BE2C (cell line): ENCODE measurements around the gene PADI1.

Experiments used
- DNase-seq: peaks from one replicate; pipeline ENCODE4 v3.0.0-alpha.2; 2020
- H3K27me3 ChIP-seq: fragments of 250-450 bp; sonication (Bioruptor Pico); 2 replicates; pipeline ENCODE4 v1.5.1; 2020; ENCODE audit warnings: mild to moderate bottlenecking
- H3K36me3 ChIP-seq: fragments of 250-450 bp; sonication (Bioruptor Pico); 2 replicates; pipeline ENCODE4 v1.5.1; 2020; ENCODE audit warnings: mild to moderate bottlenecking
- H3K4me1 ChIP-seq: fragments of 250-450 bp; sonication (Bioruptor Pico); 2 replicates; pipeline ENCODE4 v1.5.1; 2020
- H3K4me3 ChIP-seq: 2 replicates; pipeline ENCODE4 v1.5.1; 2011; ENCODE audit warnings: low read depth, low read length
- H3K9me3 ChIP-seq: fragments of 250-450 bp; sonication (Bioruptor Pico); 2 replicates; pipeline ENCODE4 v1.5.1; 2020
- TF ChIP-seq, protein P1 (sequence below): IDR thresholded peaks from 2 replicates; pipeline ENCODE4 v1.5.1; 2012; ENCODE audit warnings: mild to moderate bottlenecking, low read depth, low read length

The PADI1 gene

DNA sequence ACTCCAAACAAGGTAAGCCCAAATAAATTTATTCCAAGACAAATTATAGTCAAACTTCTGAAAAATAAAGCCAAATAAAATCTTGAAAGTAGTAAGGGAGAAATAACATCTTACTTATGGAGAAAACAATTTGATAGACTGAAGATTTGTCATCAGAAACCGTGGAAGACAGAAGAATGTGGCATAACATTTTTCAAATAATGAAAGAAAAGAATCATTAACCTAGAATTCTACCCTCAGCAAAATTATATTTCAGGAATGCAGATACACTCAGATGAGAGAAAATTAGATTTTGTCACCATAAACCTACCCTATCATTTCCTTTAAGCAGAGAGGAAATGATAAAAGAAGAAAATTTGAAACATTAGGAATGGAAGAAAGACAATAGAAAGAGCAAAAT lies 27.3 kb upstream of the PADI1 start:
- TF ChIP-seq, protein P1, sequence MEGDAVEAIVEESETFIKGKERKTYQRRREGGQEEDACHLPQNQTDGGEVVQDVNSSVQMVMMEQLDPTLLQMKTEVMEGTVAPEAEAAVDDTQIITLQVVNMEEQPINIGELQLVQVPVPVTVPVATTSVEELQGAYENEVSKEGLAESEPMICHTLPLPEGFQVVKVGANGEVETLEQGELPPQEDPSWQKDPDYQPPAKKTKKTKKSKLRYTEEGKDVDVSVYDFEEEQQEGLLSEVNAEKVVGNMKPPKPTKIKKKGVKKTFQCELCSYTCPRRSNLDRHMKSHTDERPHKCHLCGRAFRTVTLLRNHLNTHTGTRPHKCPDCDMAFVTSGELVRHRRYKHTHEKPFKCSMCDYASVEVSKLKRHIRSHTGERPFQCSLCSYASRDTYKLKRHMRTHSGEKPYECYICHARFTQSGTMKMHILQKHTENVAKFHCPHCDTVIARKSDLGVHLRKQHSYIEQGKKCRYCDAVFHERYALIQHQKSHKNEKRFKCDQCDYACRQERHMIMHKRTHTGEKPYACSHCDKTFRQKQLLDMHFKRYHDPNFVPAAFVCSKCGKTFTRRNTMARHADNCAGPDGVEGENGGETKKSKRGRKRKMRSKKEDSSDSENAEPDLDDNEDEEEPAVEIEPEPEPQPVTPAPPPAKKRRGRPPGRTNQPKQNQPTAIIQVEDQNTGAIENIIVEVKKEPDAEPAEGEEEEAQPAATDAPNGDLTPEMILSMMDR = no peak
- DNase-seq = no peak
- Histone ChIP-seq H3K27me3 (no peaks in the 10 kb centered on the region), H3K4me1 (no peaks in the 10 kb centered on the region), H3K4me3 (no peak overlapping the region), H3K9me3 (no peaks in the 10 kb centered on the region), H3K36me3 (no peaks in the 10 kb centered on the region)

GRCh38 chr1:17181781-17182464 lies 23.0 kb upstream of the PADI1 start:
- H3K9me3 ChIP-seq = no peaks in the 10 kb centered on the region
- H3K4me3 ChIP-seq = no peak overlapping the region
- H3K4me1 ChIP-seq = no peaks in the 10 kb centered on the region
- H3K27me3 ChIP-seq = no peaks in the 10 kb centered on the region
- H3K36me3 ChIP-seq = no peaks in the 10 kb centered on the region
- no peak for DNase-seq
- TF ChIP-seq, protein P1 = no peak

- Histone ChIP-seq H3K9me3 (no peaks in the 10 kb centered on the region), H3K36me3 (no peaks in the 10 kb centered on the region), H3K4me3 (no peak overlapping the region), H3K27me3 (no peaks in the 10 kb centered on the region), H3K4me1 (no peaks in the 10 kb centered on the region)
- no peak for DNase-seq
- TF ChIP-seq, protein P1 = no peak
These were observed 21.4 kb upstream of the PADI1 start for GRCh38 chr1:17183388-17184160.

- H3K4me1 ChIP-seq = no peaks in the 10 kb centered on the region
- H3K4me3 ChIP-seq = no peak overlapping the region
- no peaks in the 10 kb centered on the region for H3K36me3 ChIP-seq
- H3K9me3 ChIP-seq = no peaks in the 10 kb centered on the region
- DNase-seq = no peak
- H3K27me3 ChIP-seq = no peaks in the 10 kb centered on the region
- TF ChIP-seq, protein P1 = no peak
These were observed 20.7 kb upstream of the PADI1 start for GRCh38 chr1:17184161-17184665.

GRCh38 chr1:17184822-17185484 lies 20.0 kb upstream of the PADI1 start:
- Histone ChIP-seq H3K27me3 (no peaks in the 10 kb centered on the region), H3K36me3 (no peaks in the 10 kb centered on the region), H3K9me3 (no peaks in the 10 kb centered on the region), H3K4me3 (no peak overlapping the region), H3K4me1 (no peaks in the 10 kb centered on the region)
- TF ChIP-seq, protein P1 = no peak
- DNase-seq = no peak
